Mesothelial cell of epicardium (in vitro differentiated cells): ENCODE data around the gene VAMP3. TPM values are rescaled to one million over a fixed set of nuclear protein-coding genes. Genes with fewer than 3 reads are reported as not detected.
"Not testable (repeated sequence)": the region's sequence is repeated elsewhere in the genome, so short reads cannot be mapped to it uniquely, and the experiment has no call there.

Experiments used
- DNase-seq, 2 experiments: peaks; one replicate each; pipeline ENCODE4 v3.0.0; 2021; ENCODE audit warnings: low spot score in 2 of 2; ENCODE audit not compliant: unreplicated experiment in 2 of 2
- H3K27ac Mint-ChIP-seq: 2 replicates; pipeline ENCODE4 v1.8.0; 2021; ENCODE audit warnings: mixed read lengths
- H3K27me3 Mint-ChIP-seq: 2 replicates; pipeline ENCODE4 v1.8.0; 2021; ENCODE audit warnings: low read depth, mixed read lengths
- H3K36me3 Mint-ChIP-seq: 2 replicates; pipeline ENCODE4 v1.8.0; 2021; ENCODE audit warnings: mixed read lengths
- H3K4me1 Mint-ChIP-seq: 2 replicates; pipeline ENCODE4 v1.8.0; 2021; ENCODE audit warnings: mixed read lengths
- H3K4me3 Mint-ChIP-seq: 2 replicates; pipeline ENCODE4 v1.8.0; 2021; ENCODE audit warnings: mild to moderate bottlenecking, moderate library complexity, mixed read lengths
- H3K9me3 Mint-ChIP-seq: 2 replicates; pipeline ENCODE4 v1.8.0; 2021; ENCODE audit warnings: mixed read lengths
- CTCF ChIP-seq: fragments of 200-600 bp; sonication (generic); IDR thresholded peaks from one replicate; pipeline ENCODE4 v1.5.0; 2021; ENCODE audit warnings: antibody characterized with exemption; ENCODE audit not compliant: unreplicated experiment
- total RNA-seq: library from RNA; stranded (reverse); gene quantifications from 3 replicates; pipeline ENCODE4 v1.2.1, GENCODE V29; 2021

The VAMP3 gene
- total RNA-seq, 1 donor from 2014 or later: 76.0 TPM

- H3K4me3 Mint-ChIP-seq: peak within 1 kb of the TSS; percentile 74
- H3K4me1 Mint-ChIP-seq: peaks cover 5% of the 10 kb centered on the region
- H3K36me3 Mint-ChIP-seq: peaks cover 31% of the 10 kb centered on the region
- DNase-seq: peak; percentile 93 to 96
- H3K27ac Mint-ChIP-seq: peak within 1 kb of the TSS; percentile 61
- peaks cover 6% of the 10 kb centered on the region for H3K9me3 Mint-ChIP-seq
- H3K27me3 Mint-ChIP-seq: no peaks in the 10 kb centered on the region
- no peak for TF ChIP-seq CTCF
These were observed 12.9 kb downstream of the VAMP3 start, which contains the start of gene PER3 for GRCh38 chr1:7783826-7784491. TSS of gene PER3 (plus strand) at chr1:7784291. CDS start at chr1:7784878, 587 bp downstream.

- Mint-ChIP-seq H3K27ac (no peak overlapping the region), H3K4me3 (peak overlapping the region; percentile 34), H3K36me3 (peaks cover 33% of the 10 kb centered on the region), H3K27me3 (no peaks in the 10 kb centered on the region), H3K9me3 (peaks cover 12% of the 10 kb centered on the region), H3K4me1 (peaks cover 5% of the 10 kb centered on the region)
- TF ChIP-seq CTCF: no peak
- no peak for DNase-seq
These were observed 13.5 kb downstream of the VAMP3 start for GRCh38 chr1:7784492-7785071.

GRCh38 chr1:7785108-7785507 lies 14.0 kb downstream of the VAMP3 start:
- peak overlapping the region; percentile 34 for H3K4me3 Mint-ChIP-seq
- peak overlapping the region; percentile 18 for H3K27ac Mint-ChIP-seq
- peaks cover 5% of the 10 kb centered on the region for H3K4me1 Mint-ChIP-seq
- peaks cover 17% of the 10 kb centered on the region for H3K9me3 Mint-ChIP-seq
- no peak for TF ChIP-seq CTCF
- no peaks in the 10 kb centered on the region for H3K27me3 Mint-ChIP-seq
- H3K36me3 Mint-ChIP-seq: peaks cover 35% of the 10 kb centered on the region
- no peak for DNase-seq

DNA sequence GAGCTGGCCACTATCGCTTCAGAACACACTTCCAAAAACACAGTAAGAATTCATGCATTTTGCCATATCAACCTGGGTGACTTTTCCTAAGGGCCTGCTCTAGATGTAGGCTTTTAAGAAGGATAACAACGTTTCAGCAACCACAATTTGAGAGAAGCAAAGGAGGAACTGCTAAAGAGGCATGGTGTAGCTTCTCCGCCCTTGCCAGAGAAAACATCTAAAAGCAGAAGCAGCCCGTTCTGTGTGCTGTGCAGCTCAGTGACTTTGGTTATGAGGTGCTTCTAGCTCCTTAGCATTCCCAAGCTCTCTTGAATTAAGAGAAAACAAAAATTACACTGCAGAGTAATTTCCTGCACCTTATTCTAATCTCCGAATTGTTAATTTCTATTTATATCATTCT lies 15.7 kb downstream of the VAMP3 start:
- Mint-ChIP-seq H3K27me3 (no peaks in the 10 kb centered on the region), H3K27ac (no peak overlapping the region), H3K4me3 (no peak overlapping the region), H3K9me3 (peaks cover 31% of the 10 kb centered on the region), H3K36me3 (peaks cover 50% of the 10 kb centered on the region), H3K4me1 (peaks cover 5% of the 10 kb centered on the region)
- TF ChIP-seq CTCF: no peak
- no peak for DNase-seq

DNA sequence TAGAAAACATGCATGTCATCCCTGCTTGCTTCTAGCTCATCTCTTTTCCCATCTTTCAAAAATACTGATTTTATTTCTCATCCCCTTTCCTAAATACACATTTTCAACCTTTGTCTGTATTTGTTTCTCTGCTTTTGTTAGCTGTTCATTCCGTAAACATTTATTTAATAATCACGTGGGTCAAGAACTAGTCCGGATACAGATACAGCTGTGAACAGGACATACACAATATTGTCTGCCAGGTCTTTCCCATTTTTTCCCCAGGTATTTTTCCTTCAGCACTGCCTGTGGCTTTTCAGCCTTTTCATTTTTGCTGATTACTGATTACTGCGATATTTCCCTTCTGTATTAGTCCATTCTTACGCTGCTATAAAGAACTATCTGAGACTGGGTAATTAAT lies 18.7 kb downstream of the VAMP3 start:
- peaks cover 71% of the 10 kb centered on the region for H3K36me3 Mint-ChIP-seq
- TF ChIP-seq CTCF: no peak
- H3K27ac Mint-ChIP-seq: no peak overlapping the region
- peaks cover 34% of the 10 kb centered on the region for H3K9me3 Mint-ChIP-seq
- no peak overlapping the region for H3K4me3 Mint-ChIP-seq
- no peak for DNase-seq
- H3K4me1 Mint-ChIP-seq: no peaks in the 10 kb centered on the region
- H3K27me3 Mint-ChIP-seq: no peaks in the 10 kb centered on the region

DNA sequence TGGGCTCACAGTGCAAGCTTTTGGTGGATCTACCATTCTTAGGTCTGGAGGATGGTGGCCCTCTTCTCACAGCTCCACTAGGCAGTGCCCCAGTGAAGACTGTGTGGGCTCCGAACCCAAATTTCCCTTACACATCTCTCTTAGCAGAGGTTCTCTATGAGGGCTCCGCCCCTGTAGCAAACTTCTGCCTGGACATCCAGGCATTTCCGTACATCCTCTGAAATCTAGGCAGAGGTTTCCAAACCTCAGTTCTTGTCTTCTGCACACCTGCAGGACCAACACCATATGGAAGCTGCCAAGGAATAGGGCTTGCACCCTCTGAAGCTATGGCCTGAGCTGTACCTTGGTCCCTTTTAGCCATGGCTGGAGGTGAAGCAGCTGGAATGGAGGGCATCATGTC lies 19.9 kb downstream of the VAMP3 start:
- H3K4me3 Mint-ChIP-seq, H3K4me1 Mint-ChIP-seq, DNase-seq, H3K27me3 Mint-ChIP-seq, H3K27ac Mint-ChIP-seq: not testable (repeated sequence)
- H3K36me3 Mint-ChIP-seq: peaks cover 63% of the 10 kb centered on the region
- peaks cover 28% of the 10 kb centered on the region for H3K9me3 Mint-ChIP-seq
